GM19372 (cell line): ENCODE data around the gene RPS6KA1.
"Not testable (repeated sequence)": the region's sequence is repeated elsewhere in the genome, so short reads cannot be mapped to it uniquely, and the experiment has no call there.

Experiments
- ATAC-seq: cut with Tn5 transposase; IDR thresholded peaks from one replicate; pipeline ENCODE4 v1.9.1; 2021; ENCODE audit warnings: mild to moderate bottlenecking, low read depth, moderate library complexity; ENCODE audit not compliant: unreplicated experiment

The RPS6KA1 gene

GRCh38 chr1:26584588-26584987, 55.0 kb downstream of the RPS6KA1 start:
- ATAC-seq, result not testable (repeated sequence)

- no peak for ATAC-seq
Measured at GRCh38 chr1:26585471-26585870, 55.9 kb downstream of the RPS6KA1 start.

GRCh38 chr1:26593385-26593784, 63.8 kb downstream of the RPS6KA1 start:
- no peak for ATAC-seq

- ATAC-seq, result not testable (repeated sequence)
Measured at GRCh38 chr1:26594593-26594992, 65.0 kb downstream of the RPS6KA1 start.

GRCh38 chr1:26597629-26598039, 68.1 kb downstream of the RPS6KA1 start:
- ATAC-seq, result no peak

- no peak for ATAC-seq
Measured at GRCh38 chr1:26598890-26599289, 69.3 kb downstream of the RPS6KA1 start.

GRCh38 chr1:26602378-26602959, 72.9 kb downstream of the RPS6KA1 start:
- no peak for ATAC-seq

- no peak for ATAC-seq
Measured at GRCh38 chr1:26603856-26604255, 74.3 kb downstream of the RPS6KA1 start.

- ATAC-seq, result no peak
Measured at GRCh38 chr1:26607186-26607585, 77.6 kb downstream of the RPS6KA1 start.

- no peak for ATAC-seq
Measured at GRCh38 chr1:26608895-26609294, 79.3 kb downstream of the RPS6KA1 start.

- no peak for ATAC-seq
Measured at GRCh38 chr1:26610781-26611180, 81.2 kb downstream of the RPS6KA1 start.

GRCh38 chr1:26612627-26613026, 83.1 kb downstream of the RPS6KA1 start:
- not testable (repeated sequence) for ATAC-seq

- ATAC-seq, result no peak
Measured at GRCh38 chr1:26614655-26615411, 85.3 kb downstream of the RPS6KA1 start.

- ATAC-seq, result no peak
Measured at GRCh38 chr1:26616881-26617280, 87.3 kb downstream of the RPS6KA1 start.

GRCh38 chr1:26618561-26618960, 89.0 kb downstream of the RPS6KA1 start:
- no peak for ATAC-seq
